Subcutaneous abdominal adipose tissue (tissue), 5 donors: ENCODE measurements around the gene NKAPL.

ENCODE experiments used
- H3K27ac ChIP-seq: one replicate; pipeline ENCODE4 v1.7.0; 2013; ENCODE audit warnings: low read depth, mild to moderate bottlenecking, inconsistent platforms, low read length, moderate library complexity
- H3K27me3 ChIP-seq, 5 donors: one replicate each; pipeline ENCODE4 v1.7.0; 2013; ENCODE audit warnings: low read length in 5 of 5, inconsistent platforms in 1 of 5; ENCODE audit not compliant: control insufficient read depth in 5 of 5, insufficient read depth in 4 of 5
- H3K36me3 ChIP-seq, 5 donors: one replicate each; pipeline ENCODE4 v1.7.0; 2013; ENCODE audit warnings: low read length in 5 of 5; ENCODE audit not compliant: control insufficient read depth in 5 of 5, insufficient read depth in 5 of 5
- H3K4me1 ChIP-seq, 5 donors: one replicate each; pipeline ENCODE4 v1.7.0; 2013; ENCODE audit warnings: low read length in 5 of 5, mild to moderate bottlenecking in 3 of 5, moderate library complexity in 1 of 5; ENCODE audit not compliant: control insufficient read depth in 5 of 5, insufficient read depth in 5 of 5
- H3K4me3 ChIP-seq, 5 donors: one replicate each; pipeline ENCODE4 v1.7.0; 2013; ENCODE audit warnings: low read length in 5 of 5, low read depth in 1 of 5
- H3K9ac ChIP-seq, 5 donors: one replicate each; pipeline ENCODE4 v1.7.0; 2013; ENCODE audit warnings: low read length in 5 of 5, mild to moderate bottlenecking in 4 of 5, moderate library complexity in 3 of 5
- H3K9me3 ChIP-seq, 5 donors: one replicate each; pipeline ENCODE4 v1.7.0; 2013; ENCODE audit warnings: low read length in 5 of 5; ENCODE audit not compliant: control insufficient read depth in 5 of 5
- donor health status: healthy.
- donor health status: healthy.
- donor health status: healthy.
- donor health status: healthy.
- donor health status: healthy.

NKAPL gene

GRCh38 chr6:28220257-28221133, 38.6 kb upstream of the NKAPL start:
- H3K9ac ChIP-seq = no peak overlapping the region
- H3K27me3 ChIP-seq = peaks cover 0 to 14% (median 13%) of the 10 kb centered on the region in 5 donors
- H3K4me3 ChIP-seq = no peak overlapping the region
- no peaks in the 10 kb centered on the region for H3K36me3 ChIP-seq
- H3K27ac ChIP-seq = no peak overlapping the region
- H3K9me3 ChIP-seq = no peaks in the 10 kb centered on the region
- peaks cover 2 to 23% (median 20%) of the 10 kb centered on the region in 5 donors for H3K4me1 ChIP-seq

GRCh38 chr6:28224131-28225055, 34.7 kb upstream of the NKAPL start:
- Histone ChIP-seq H3K27ac (peak overlapping the region; percentile 39), H3K4me1 (peaks cover 2 to 19% (median 17%) of the 10 kb centered on the region in 5 donors), H3K9ac (peak overlapping the region in 4 of 5 donors; percentile 77 to 88 (median 82)), H3K27me3 (peaks cover 0 to 10% (median 4%) of the 10 kb centered on the region in 5 donors), H3K9me3 (no peaks in the 10 kb centered on the region), H3K36me3 (peaks cover 15 to 24% (median 24%) of the 10 kb centered on the region in 5 donors), H3K4me3 (peak overlapping the region; percentile 79 to 94 (median 86))

- Histone ChIP-seq H3K36me3 (peaks cover 18 to 30% (median 27%) of the 10 kb centered on the region in 5 donors), H3K4me3 (peak within 1 kb of the TSS; percentile 79 to 94 (median 86)), H3K9me3 (no peaks in the 10 kb centered on the region), H3K27ac (peak within 1 kb of the TSS; percentile 39), H3K9ac (peak within 1 kb of the TSS; percentile 17 to 88 (median 78)), H3K27me3 (peaks cover 0 to 10% (median 4%) of the 10 kb centered on the region in 5 donors), H3K4me1 (peaks cover 2 to 19% (median 17%) of the 10 kb centered on the region in 5 donors)
These were observed 33.9 kb upstream of the NKAPL start, which contains the start of gene ZSCAN9 for GRCh38 chr6:28225056-28225834. Gene ZSCAN9 (plus strand): TSS chr6:28225275. CDS start chr6:28227085, 1,810 bp downstream.

GRCh38 chr6:28226460-28226859, 32.6 kb upstream of the NKAPL start:
- Histone ChIP-seq H3K9me3 (no peaks in the 10 kb centered on the region), H3K4me1 (peaks cover 2 to 19% (median 17%) of the 10 kb centered on the region in 5 donors), H3K4me3 (no peak overlapping the region), H3K36me3 (peaks cover 28 to 40% (median 35%) of the 10 kb centered on the region in 5 donors), H3K9ac (no peak overlapping the region), H3K27ac (no peak overlapping the region), H3K27me3 (peaks cover 0 to 6% (median 3%) of the 10 kb centered on the region in 5 donors)

- H3K36me3 ChIP-seq = peaks cover 41 to 61% (median 51%) of the 10 kb centered on the region in 5 donors
- H3K27me3 ChIP-seq = no peaks in the 10 kb centered on the region
These were observed 26.3 kb upstream of the NKAPL start for GRCh38 chr6:28232785-28233184.

GRCh38 chr6:28235912-28236452, 23.1 kb upstream of the NKAPL start:
- no peak overlapping the region for H3K9ac ChIP-seq
- H3K9me3 ChIP-seq = no peaks in the 10 kb centered on the region
- H3K4me3 ChIP-seq = no peak overlapping the region
- peaks cover 0 to 10% (median 0%) of the 10 kb centered on the region in 5 donors for H3K4me1 ChIP-seq
- no peak overlapping the region for H3K27ac ChIP-seq
- H3K27me3 ChIP-seq = no peaks in the 10 kb centered on the region
- peaks cover 18 to 33% (median 29%) of the 10 kb centered on the region in 5 donors for H3K36me3 ChIP-seq

More at GRCh38 chr6:28232785-28233184, 26.3 kb upstream of the NKAPL start:
- Histone ChIP-seq H3K9ac (no peak overlapping the region), H3K4me3 (no peak overlapping the region), H3K27ac (no peak overlapping the region), H3K4me1 (peaks cover 0 to 10% (median 0%) of the 10 kb centered on the region in 5 donors), H3K9me3 (no peaks in the 10 kb centered on the region)

- no peak overlapping the region for H3K27ac ChIP-seq
- H3K36me3 ChIP-seq = peaks cover 2 to 12% (median 8%) of the 10 kb centered on the region in 5 donors
- H3K9me3 ChIP-seq = no peaks in the 10 kb centered on the region
- no peak overlapping the region for H3K9ac ChIP-seq
- no peak overlapping the region for H3K4me3 ChIP-seq
- H3K4me1 ChIP-seq = peaks cover 0 to 18% (median 0%) of the 10 kb centered on the region in 5 donors
- H3K27me3 ChIP-seq = no peaks in the 10 kb centered on the region
These were observed 19.5 kb upstream of the NKAPL start for GRCh38 chr6:28239636-28240035.

- Histone ChIP-seq H3K9me3 (no peaks in the 10 kb centered on the region), H3K36me3 (peaks cover 10 to 21% (median 16%) of the 10 kb centered on the region in 5 donors), H3K27me3 (no peaks in the 10 kb centered on the region), H3K9ac (no peak overlapping the region), H3K4me3 (no peak overlapping the region), H3K4me1 (peaks cover 0 to 17% (median 2%) of the 10 kb centered on the region in 5 donors), H3K27ac (no peak overlapping the region)
These were observed 18.6 kb upstream of the NKAPL start for GRCh38 chr6:28240471-28240870.

- no peaks in the 10 kb centered on the region for H3K27me3 ChIP-seq
- H3K9me3 ChIP-seq = no peaks in the 10 kb centered on the region
- H3K9ac ChIP-seq = no peak overlapping the region
- peaks cover 27 to 50% (median 39%) of the 10 kb centered on the region in 5 donors for H3K36me3 ChIP-seq
- H3K4me3 ChIP-seq = no peak overlapping the region
- H3K4me1 ChIP-seq = peaks cover 0 to 8% (median 2%) of the 10 kb centered on the region in 5 donors
- H3K27ac ChIP-seq = no peak overlapping the region
These were observed 15.2 kb upstream of the NKAPL start for GRCh38 chr6:28243946-28244345.
